ENCODE measurements around the gene NACC2. TPM values are rescaled to one million over a fixed set of nuclear protein-coding genes. Genes with fewer than 3 reads are reported as not detected.

NACC2 gene
- total and polyA plus RNA-seq, 7 donors: 8.5 to 33.5 (median 18.4) TPM

DNA sequence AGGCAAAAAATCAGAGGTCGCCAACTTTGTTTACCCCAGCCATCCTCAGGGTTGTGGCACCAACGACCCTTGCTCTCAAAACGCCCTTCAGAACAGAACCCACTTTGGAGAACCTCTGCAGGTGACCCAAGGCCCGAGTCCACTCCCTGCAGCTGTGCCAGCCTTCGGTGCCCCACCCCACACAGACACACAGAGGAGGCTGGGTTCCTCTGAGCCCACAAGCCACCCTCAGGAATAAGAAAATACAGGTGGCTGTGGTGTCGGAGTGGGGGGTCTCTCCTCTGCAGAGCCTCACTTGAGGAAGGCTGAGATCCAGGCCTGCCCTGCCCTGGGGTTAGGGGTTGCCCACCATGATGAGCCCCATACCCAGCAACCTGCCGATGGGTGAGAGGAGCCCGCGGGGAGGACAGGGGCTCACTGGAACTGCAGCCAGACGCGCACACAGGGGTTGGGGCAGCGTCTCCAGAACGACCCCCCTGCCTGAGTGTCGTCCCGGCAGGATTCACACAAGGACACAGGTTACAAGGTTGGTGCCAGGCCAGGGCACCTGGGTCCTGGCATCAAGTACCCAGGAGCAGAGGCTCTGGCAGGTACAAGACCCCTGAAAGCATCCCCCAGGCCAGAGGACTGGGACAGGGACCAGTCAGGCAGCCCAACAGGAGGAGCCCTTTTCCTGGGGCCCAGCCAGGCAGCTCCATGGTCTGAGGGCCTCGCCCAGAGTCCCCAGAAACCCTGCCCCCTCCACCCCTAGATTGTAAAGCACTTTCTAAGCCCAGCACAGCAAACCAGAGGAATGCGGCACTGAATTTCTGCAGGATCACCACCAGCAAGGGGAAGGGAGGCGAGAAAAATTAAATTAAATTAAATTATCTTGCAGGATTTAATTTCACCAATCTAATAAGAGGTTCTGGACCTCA lies 40.0 kb downstream of the NACC2 start:
- intact Hi-C loops (cut with DNase I): no loop called here
- Histone ChIP-seq H3K36me3 (ENCODE audit: insufficient read depth in 1 of 2, low read depth in 1 of 2) (peaks cover 0 to 2% of the 10 kb centered on the region in 2 donors), H3K4me1 (peaks cover 42% of the 10 kb centered on the region), H3K4me3 (no peak overlapping the region), H3K27me3 (ENCODE audit: insufficient read depth in 3 of 3, low read length in 2 of 3) (no peaks in the 10 kb centered on the region), H3K9me3 (no peaks in the 10 kb centered on the region), H3K27ac (no peak overlapping the region)
- no peak for ATAC-seq
- DNase-seq: no peak
- TF ChIP-seq, protein P1, sequence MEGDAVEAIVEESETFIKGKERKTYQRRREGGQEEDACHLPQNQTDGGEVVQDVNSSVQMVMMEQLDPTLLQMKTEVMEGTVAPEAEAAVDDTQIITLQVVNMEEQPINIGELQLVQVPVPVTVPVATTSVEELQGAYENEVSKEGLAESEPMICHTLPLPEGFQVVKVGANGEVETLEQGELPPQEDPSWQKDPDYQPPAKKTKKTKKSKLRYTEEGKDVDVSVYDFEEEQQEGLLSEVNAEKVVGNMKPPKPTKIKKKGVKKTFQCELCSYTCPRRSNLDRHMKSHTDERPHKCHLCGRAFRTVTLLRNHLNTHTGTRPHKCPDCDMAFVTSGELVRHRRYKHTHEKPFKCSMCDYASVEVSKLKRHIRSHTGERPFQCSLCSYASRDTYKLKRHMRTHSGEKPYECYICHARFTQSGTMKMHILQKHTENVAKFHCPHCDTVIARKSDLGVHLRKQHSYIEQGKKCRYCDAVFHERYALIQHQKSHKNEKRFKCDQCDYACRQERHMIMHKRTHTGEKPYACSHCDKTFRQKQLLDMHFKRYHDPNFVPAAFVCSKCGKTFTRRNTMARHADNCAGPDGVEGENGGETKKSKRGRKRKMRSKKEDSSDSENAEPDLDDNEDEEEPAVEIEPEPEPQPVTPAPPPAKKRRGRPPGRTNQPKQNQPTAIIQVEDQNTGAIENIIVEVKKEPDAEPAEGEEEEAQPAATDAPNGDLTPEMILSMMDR (IDR thresholded peaks at IDR 0.05): no peak
- 90 to 93% (median 90%) methylated on average over 18 of the region's 18 CpGs for WGBS, 3 donors

DNA sequence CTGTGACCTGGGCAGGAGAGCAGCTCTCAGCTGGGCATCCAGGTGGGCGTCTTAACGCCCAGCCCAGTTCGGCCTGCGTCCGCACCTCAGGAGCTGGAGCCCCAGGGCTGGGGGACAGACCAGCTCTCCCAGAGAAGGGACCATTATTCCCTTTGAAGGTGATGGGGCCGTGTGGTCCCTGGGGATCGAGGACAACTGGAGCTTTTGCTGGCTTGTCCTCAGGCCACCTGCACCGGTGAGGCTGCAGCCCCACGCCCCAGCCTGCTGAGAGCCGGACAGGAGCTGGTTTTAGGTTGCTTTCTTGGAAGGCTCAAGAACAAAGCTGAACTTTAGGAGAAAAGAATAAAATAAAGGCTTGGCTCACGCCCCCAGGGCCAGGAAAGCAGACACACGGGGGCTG lies 40.9 kb downstream of the NACC2 start:
- Histone ChIP-seq H3K4me1 (peaks cover 38% of the 10 kb centered on the region), H3K27ac (no peak overlapping the region), H3K27me3 (ENCODE audit: insufficient read depth in 3 of 3, low read length in 2 of 3) (no peaks in the 10 kb centered on the region), H3K36me3 (ENCODE audit: insufficient read depth in 1 of 2, low read depth in 1 of 2) (peaks cover 3 to 12% of the 10 kb centered on the region in 2 donors), H3K4me3 (no peak overlapping the region), H3K9me3 (no peaks in the 10 kb centered on the region)
- WGBS, 3 donors: 79 to 93% (median 84%) methylated on average over 12 of the region's 12 CpGs
- DNase-seq (no peak), ATAC-seq (no peak)
- TF ChIP-seq, protein P1 (IDR thresholded peaks at IDR 0.05): no peak
- intact Hi-C loops (cut with DNase I): no loop called here

DNA sequence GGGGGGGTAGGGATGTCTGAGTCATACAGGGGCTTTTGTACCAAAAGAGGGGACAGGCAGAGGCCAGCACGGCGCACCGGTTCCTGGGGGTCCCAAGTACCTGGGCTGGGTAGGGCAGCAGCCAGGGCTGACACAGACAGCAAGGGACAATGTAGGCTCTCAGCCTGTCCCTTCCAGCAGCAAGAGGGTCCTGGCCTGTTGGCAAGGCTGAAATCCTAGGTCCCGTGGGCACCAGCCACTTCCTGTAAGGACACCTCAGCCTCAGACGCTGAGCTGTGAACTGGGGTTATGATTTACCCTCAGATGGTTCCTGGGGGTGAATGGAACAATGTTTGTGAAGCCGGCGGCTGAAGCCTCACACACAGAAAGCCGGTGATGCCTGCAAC lies 41.3 kb downstream of the NACC2 start:
- WGBS, 3 donors: 82 to 91% (median 89%) methylated on average over 7 to 8 of the region's 8 CpGs

DNA sequence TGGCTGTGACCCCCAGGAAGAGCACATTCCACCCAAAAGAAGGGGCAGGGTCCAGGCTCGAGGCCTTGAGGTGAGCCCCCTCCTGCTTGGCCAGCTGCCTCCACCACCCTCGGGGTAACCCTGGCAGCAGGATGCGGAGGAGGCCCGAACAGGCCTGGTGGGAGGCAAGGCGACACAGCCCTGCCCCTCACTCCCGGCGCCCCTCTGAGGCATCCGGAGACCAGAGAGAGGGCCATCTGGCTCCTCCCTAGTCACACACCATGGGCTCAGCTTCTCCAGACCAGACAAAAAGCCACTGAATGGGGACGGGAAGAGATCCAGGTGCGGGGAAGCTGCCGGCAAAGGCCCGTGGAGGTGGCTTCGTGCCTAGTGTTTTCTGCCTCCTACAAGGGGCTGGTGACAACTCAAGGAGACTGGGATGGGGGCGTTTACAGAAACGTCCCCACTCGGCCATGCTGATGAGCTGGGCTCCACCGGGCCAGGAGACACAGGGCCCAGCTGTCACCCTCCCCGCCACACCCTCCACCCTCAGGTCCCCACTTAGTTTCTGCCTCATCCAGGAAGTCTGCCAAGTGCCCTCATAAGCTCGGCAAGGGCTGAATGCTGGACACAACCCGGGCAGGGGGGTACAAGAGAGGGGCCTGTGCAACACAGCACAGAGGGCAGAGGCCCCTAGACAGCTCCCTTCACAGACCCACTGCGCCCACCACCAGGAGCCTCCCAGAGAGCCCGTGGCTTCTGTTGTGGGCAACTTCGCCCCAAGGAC lies 41.9 kb downstream of the NACC2 start:
- Histone ChIP-seq H3K9me3 (no peaks in the 10 kb centered on the region), H3K4me1 (peaks cover 42% of the 10 kb centered on the region), H3K27me3 (ENCODE audit: insufficient read depth in 3 of 3, low read length in 2 of 3) (no peaks in the 10 kb centered on the region), H3K4me3 (peak overlapping the region; percentile 61), H3K36me3 (ENCODE audit: insufficient read depth in 1 of 2, low read depth in 1 of 2) (peaks cover 4 to 20% of the 10 kb centered on the region in 2 donors), H3K27ac (peak overlapping the region; percentile 30)
- DNase-seq: no peak
- TF ChIP-seq, protein P1 (IDR thresholded peaks at IDR 0.05): no peak
- peak; percentile 33 to 67 (median 55) for ATAC-seq
- WGBS, 3 donors: 37 to 62% (median 46%) methylated on average over 21 to 23 of the region's 23 CpGs
- intact Hi-C loops (cut with DNase I): no loop called here

More for the DNA sequence above, 41.3 kb downstream of the NACC2 start:
- TF ChIP-seq, protein P1 (IDR thresholded peaks at IDR 0.05): no peak
- Histone ChIP-seq H3K36me3 (ENCODE audit: insufficient read depth in 1 of 2, low read depth in 1 of 2) (peaks cover 4 to 15% of the 10 kb centered on the region in 2 donors), H3K4me3 (peak overlapping the region; percentile 61), H3K27ac (peak overlapping the region; percentile 30), H3K27me3 (ENCODE audit: insufficient read depth in 3 of 3, low read length in 2 of 3) (no peaks in the 10 kb centered on the region), H3K4me1 (peaks cover 37% of the 10 kb centered on the region), H3K9me3 (no peaks in the 10 kb centered on the region)
- no peak for ATAC-seq
- no peak for DNase-seq
- intact Hi-C loops (cut with DNase I): no loop called here
